Spleen (tissue), 11 donors: ENCODE measurements around the gene KCNQ1. TPM values are rescaled to one million over a fixed set of nuclear protein-coding genes. Genes with fewer than 3 reads are reported as not detected.

Experiments
- DNase-seq: peaks from one replicate; pipeline ENCODE4 v3.0.0-alpha.2; 2020
- H3K27ac ChIP-seq, 8 donors: fragments of 200-600 bp; sonication (generic) in 7 of 8; 1 replicate in 4 of 8; 2 replicates in 4 of 8; pipeline versions ENCODE4 v1.5.0 to v1.8.0; 2016 to 2021; ENCODE audit warnings: inconsistent platforms in 4 of 8, mild to moderate bottlenecking in 4 of 8, moderate library complexity in 1 of 8
- H3K27me3 ChIP-seq, 7 donors: fragments of 200-600 bp; sonication (generic) in 6 of 7; replicated peaks in 1 of 7; 1 replicate in 4 of 7; 2 replicates in 3 of 7; pipeline versions ENCODE4 v1.5.0 to v1.8.0; 2016 to 2021; ENCODE audit warnings: inconsistent platforms in 3 of 7, mild to moderate bottlenecking in 1 of 7
- H3K36me3 ChIP-seq, 6 donors: fragments of 200-600 bp; sonication (generic) in 5 of 6; 1 replicate in 4 of 6; 2 replicates in 2 of 6; pipeline versions ENCODE4 v1.5.0 to v1.8.0; 2016 to 2021; ENCODE audit warnings: inconsistent platforms in 2 of 6
- H3K4me1 ChIP-seq, 6 donors: fragments of 200-600 bp; sonication (generic) in 5 of 6; 1 replicate in 3 of 6; 2 replicates in 3 of 6; pipeline versions ENCODE4 v1.5.0 to v1.8.0; 2016 to 2021; ENCODE audit warnings: inconsistent platforms in 3 of 6
- H3K4me3 ChIP-seq, 8 donors: fragments of 200-600 bp; sonication (generic) in 7 of 8; 1 replicate in 4 of 8; 2 replicates in 4 of 8; pipeline versions ENCODE4 v1.5.0 to v1.8.0; 2016 to 2021; ENCODE audit warnings: inconsistent platforms in 4 of 8, mild to moderate bottlenecking in 4 of 8, moderate library complexity in 2 of 8
- H3K9me3 ChIP-seq, 8 donors: fragments of 200-600 bp; sonication (generic) in 7 of 8; 1 replicate in 4 of 8; 2 replicates in 4 of 8; pipeline versions ENCODE4 v1.5.0 to v1.8.0; 2016 to 2021; ENCODE audit warnings: inconsistent platforms in 4 of 8
- CTCF ChIP-seq, 11 experiments: fragments of 200-600 bp in 7 of 11; fragments of 450-650 bp in 4 of 11; sonication (generic) in 4 of 11; IDR thresholded peaks in 8 of 11; conservative IDR thresholded peaks in 3 of 11; 1 replicate in 7 of 11; 2 replicates in 4 of 11; pipeline versions ENCODE4 v1.4.0 to v1.8.0; 2016 to 2021; ENCODE audit warnings: antibody characterized with exemption in 11 of 11, inconsistent platforms in 4 of 11, mild to moderate bottlenecking in 1 of 11
- POLR2A ChIP-seq, 3 donors: fragments of 450-650 bp; IDR thresholded peaks; one replicate each; pipeline ENCODE4 v1.5.1; 2017; ENCODE audit warnings: antibody characterized with exemption in 3 of 3, mild to moderate bottlenecking in 1 of 3
- POLR2AphosphoS5 ChIP-seq, 3 donors: sonication (generic); formaldehyde crosslinking; IDR thresholded peaks; one replicate each; pipeline ENCODE4 v1.5.1; 2017; ENCODE audit warnings: antibody characterized with exemption in 3 of 3
- WGBS, 5 donors: extraction: QIAGEN DNeasy Blood & Tissue Kit in 3 of 5; methylation state at CpG; one replicate each; pipeline versions ENCODE4 v1.1.5 to v1.1.7; 2013 to 2018; 5-methylcytosine and 5-hydroxymethylcytosine counted together
- intact Hi-C: fragments of 100-400 bp; cut with DNase I; formaldehyde crosslinking; loops from one replicate; pipeline ENCODE4 v1.15.0; 2023; ENCODE audit warnings: low total_unique reads
- polyA plus RNA-seq, 3 donors: library from polyadenylated mRNA; stranded (reverse); fragments of 200-250 nt; gene quantifications; one replicate each; pipeline ENCODE4 v1.2.1, GENCODE V29; 2013
- total RNA-seq, 7 donors: library from RNA; depleted of rRNA in 3 of 7; stranded (reverse); fragments of >200 nt in 3 of 7; fragmentation: NEBNext Ultra II Directional in 4 of 7; extraction: Animal tissue kit (Norgen Biotek cat#: 25700) in 4 of 7; gene quantifications; one replicate each; pipeline versions ENCODE4 v1.1.0 to v1.2.1, GENCODE V29; 2016 to 2021
- donor health status: healthy with polysubstance abuse.
- donor health status: DM: no; HTN: no; CAD: no; lungs with moderate emphysema.
- donor health status: DM: no; HTN: no; CAD: no.
- donor health status: Bipolar disorder and iron deficiency.
- donor health status: healthy.
- donor health status: DM: no; HTN: no; CAD: no.
- donor health status: DM: yes; HTN: yes; CAD: no.

KCNQ1 gene
- total and polyA plus RNA-seq, 10 donors = 3.3 to 21.6 (median 13.5) TPM

GRCh38 chr11:2752204-2752770 lies 307.5 kb downstream of the KCNQ1 start:
- peaks cover 0 to 18% (median 6%) of the 10 kb centered on the region in 8 donors for H3K9me3 ChIP-seq
- no peak overlapping the region for H3K27ac ChIP-seq
- 90 to 95% (median 91%) methylated on average over 12 of the region's 12 CpGs for WGBS, 5 donors
- intact Hi-C loops = no loop called here
- no peak overlapping the region for H3K4me3 ChIP-seq
- no peaks in the 10 kb centered on the region for H3K4me1 ChIP-seq
- peak; percentile 40 for DNase-seq
- no peaks in the 10 kb centered on the region for H3K27me3 ChIP-seq
- H3K36me3 ChIP-seq = no peaks in the 10 kb centered on the region
- TF ChIP-seq CTCF (IDR thresholded peaks at IDR 0.05 in 8 of 11, conservative IDR thresholded peaks at IDR 0.05 in 3 of 11) = no peak
- no peak for TF ChIP-seq POLR2AphosphoS5 (IDR thresholded peaks at IDR 0.05)
- no peak for TF ChIP-seq POLR2A (IDR thresholded peaks at IDR 0.05)

- intact Hi-C loops = no loop called here
- Histone ChIP-seq H3K9me3 (peaks cover 0 to 21% (median 8%) of the 10 kb centered on the region in 8 donors), H3K4me3 (no peak overlapping the region), H3K27me3 (no peaks in the 10 kb centered on the region), H3K36me3 (no peaks in the 10 kb centered on the region), H3K4me1 (no peaks in the 10 kb centered on the region), H3K27ac (no peak overlapping the region)
- peak; percentile 25 for DNase-seq
- 81 to 92% (median 83%) methylated on average over 8 to 12 of the region's 12 CpGs for WGBS, 5 donors
- TF ChIP-seq POLR2A (IDR thresholded peaks at IDR 0.05) = no peak
- no peak for TF ChIP-seq POLR2AphosphoS5 (IDR thresholded peaks at IDR 0.05)
- TF ChIP-seq CTCF (IDR thresholded peaks at IDR 0.05 in 8 of 11, conservative IDR thresholded peaks at IDR 0.05 in 3 of 11) = no peak
Measured at GRCh38 chr11:2752923-2753322, 308.1 kb downstream of the KCNQ1 start.

GRCh38 chr11:2754008-2754407 lies 309.2 kb downstream of the KCNQ1 start:
- no peak for TF ChIP-seq POLR2A (IDR thresholded peaks at IDR 0.05)
- TF ChIP-seq POLR2AphosphoS5 (IDR thresholded peaks at IDR 0.05) = no peak
- no peak for TF ChIP-seq CTCF (IDR thresholded peaks at IDR 0.05 in 8 of 11, conservative IDR thresholded peaks at IDR 0.05 in 3 of 11)
- intact Hi-C loops = no loop called here
- Histone ChIP-seq H3K27me3 (no peaks in the 10 kb centered on the region), H3K4me1 (no peaks in the 10 kb centered on the region), H3K9me3 (peaks cover 0 to 21% (median 8%) of the 10 kb centered on the region in 8 donors), H3K27ac (no peak overlapping the region), H3K36me3 (no peaks in the 10 kb centered on the region), H3K4me3 (no peak overlapping the region)
- 81 to 97% (median 89%) methylated on average over 2 of the region's 2 CpGs for WGBS, 5 donors
- DNase-seq = peak; percentile 23

- TF ChIP-seq CTCF (IDR thresholded peaks at IDR 0.05 in 8 of 11, conservative IDR thresholded peaks at IDR 0.05 in 3 of 11) (no peak), POLR2AphosphoS5 (IDR thresholded peaks at IDR 0.05) (no peak), POLR2A (IDR thresholded peaks at IDR 0.05) (no peak)
- intact Hi-C loops = no loop called here
- Histone ChIP-seq H3K27me3 (no peaks in the 10 kb centered on the region), H3K9me3 (peaks cover 0 to 21% (median 8%) of the 10 kb centered on the region in 8 donors), H3K4me1 (no peaks in the 10 kb centered on the region), H3K4me3 (no peak overlapping the region), H3K27ac (no peak overlapping the region), H3K36me3 (no peaks in the 10 kb centered on the region)
- DNase-seq = peak; percentile 12
- WGBS, 5 donors = 62 to 87% (median 69%) methylated on average over 8 of the region's 8 CpGs
Measured at GRCh38 chr11:2755071-2755470, 310.3 kb downstream of the KCNQ1 start.
